Spleen (tissue), 11 donors: ENCODE results near the gene UST. TPM values are rescaled to one million over a fixed set of nuclear protein-coding genes. Genes with fewer than 3 reads are reported as not detected.

ENCODE experiments used
- DNase-seq: peaks from one replicate; pipeline ENCODE4 v3.0.0-alpha.2; 2020
- H3K27ac ChIP-seq, 8 donors: fragments of 200-600 bp; sonication (generic) in 7 of 8; 1 replicate in 4 of 8; 2 replicates in 4 of 8; pipeline versions ENCODE4 v1.5.0 to v1.8.0; 2016 to 2021; ENCODE audit warnings: inconsistent platforms in 4 of 8, mild to moderate bottlenecking in 4 of 8, moderate library complexity in 1 of 8
- H3K27me3 ChIP-seq, 7 donors: fragments of 200-600 bp; sonication (generic) in 6 of 7; replicated peaks in 1 of 7; 1 replicate in 4 of 7; 2 replicates in 3 of 7; pipeline versions ENCODE4 v1.5.0 to v1.8.0; 2016 to 2021; ENCODE audit warnings: inconsistent platforms in 3 of 7, mild to moderate bottlenecking in 1 of 7
- H3K36me3 ChIP-seq, 6 donors: fragments of 200-600 bp; sonication (generic) in 5 of 6; 1 replicate in 4 of 6; 2 replicates in 2 of 6; pipeline versions ENCODE4 v1.5.0 to v1.8.0; 2016 to 2021; ENCODE audit warnings: inconsistent platforms in 2 of 6
- H3K4me1 ChIP-seq, 6 donors: fragments of 200-600 bp; sonication (generic) in 5 of 6; 1 replicate in 3 of 6; 2 replicates in 3 of 6; pipeline versions ENCODE4 v1.5.0 to v1.8.0; 2016 to 2021; ENCODE audit warnings: inconsistent platforms in 3 of 6
- H3K4me3 ChIP-seq, 8 donors: fragments of 200-600 bp; sonication (generic) in 7 of 8; 1 replicate in 4 of 8; 2 replicates in 4 of 8; pipeline versions ENCODE4 v1.5.0 to v1.8.0; 2016 to 2021; ENCODE audit warnings: inconsistent platforms in 4 of 8, mild to moderate bottlenecking in 4 of 8, moderate library complexity in 2 of 8
- H3K9me3 ChIP-seq, 8 donors: fragments of 200-600 bp; sonication (generic) in 7 of 8; 1 replicate in 4 of 8; 2 replicates in 4 of 8; pipeline versions ENCODE4 v1.5.0 to v1.8.0; 2016 to 2021; ENCODE audit warnings: inconsistent platforms in 4 of 8
- POLR2A ChIP-seq, 3 donors: fragments of 450-650 bp; IDR thresholded peaks; one replicate each; pipeline ENCODE4 v1.5.1; 2017; ENCODE audit warnings: antibody characterized with exemption in 3 of 3, mild to moderate bottlenecking in 1 of 3
- POLR2AphosphoS5 ChIP-seq, 3 donors: sonication (generic); formaldehyde crosslinking; IDR thresholded peaks; one replicate each; pipeline ENCODE4 v1.5.1; 2017; ENCODE audit warnings: antibody characterized with exemption in 3 of 3
- WGBS, 5 donors: extraction: QIAGEN DNeasy Blood & Tissue Kit in 3 of 5; methylation state at CpG; one replicate each; pipeline versions ENCODE4 v1.1.5 to v1.1.7; 2013 to 2018; 5-methylcytosine and 5-hydroxymethylcytosine counted together
- intact Hi-C: fragments of 100-400 bp; cut with DNase I; formaldehyde crosslinking; loops from one replicate; pipeline ENCODE4 v1.15.0; 2023; ENCODE audit warnings: low total_unique reads
- polyA plus RNA-seq, 3 donors: library from polyadenylated mRNA; stranded (reverse); fragments of 200-250 nt; gene quantifications; one replicate each; pipeline ENCODE4 v1.2.1, GENCODE V29; 2013
- total RNA-seq, 7 donors: library from RNA; depleted of rRNA in 3 of 7; stranded (reverse); fragments of >200 nt in 3 of 7; fragmentation: NEBNext Ultra II Directional in 4 of 7; extraction: Animal tissue kit (Norgen Biotek cat#: 25700) in 4 of 7; gene quantifications; one replicate each; pipeline versions ENCODE4 v1.1.0 to v1.2.1, GENCODE V29; 2016 to 2021
- TF ChIP-seq, protein P1 (sequence below), 11 experiments: fragments of 200-600 bp in 7 of 11; fragments of 450-650 bp in 4 of 11; sonication (generic) in 4 of 11; IDR thresholded peaks in 8 of 11; conservative IDR thresholded peaks in 3 of 11; 1 replicate in 7 of 11; 2 replicates in 4 of 11; pipeline versions ENCODE4 v1.4.0 to v1.8.0; 2016 to 2021; ENCODE audit warnings: antibody characterized with exemption in 11 of 11, inconsistent platforms in 4 of 11, mild to moderate bottlenecking in 1 of 11
- donor health status: healthy with polysubstance abuse.
- donor health status: DM: no; HTN: no; CAD: no; lungs with moderate emphysema.
- donor health status: DM: no; HTN: no; CAD: no.
- donor health status: Bipolar disorder and iron deficiency.
- donor health status: healthy.
- donor health status: DM: no; HTN: no; CAD: no.
- donor health status: DM: yes; HTN: yes; CAD: no.

The UST gene
- total and polyA plus RNA-seq, 10 donors = 6.4 to 26.8 (median 14.4) TPM

DNA sequence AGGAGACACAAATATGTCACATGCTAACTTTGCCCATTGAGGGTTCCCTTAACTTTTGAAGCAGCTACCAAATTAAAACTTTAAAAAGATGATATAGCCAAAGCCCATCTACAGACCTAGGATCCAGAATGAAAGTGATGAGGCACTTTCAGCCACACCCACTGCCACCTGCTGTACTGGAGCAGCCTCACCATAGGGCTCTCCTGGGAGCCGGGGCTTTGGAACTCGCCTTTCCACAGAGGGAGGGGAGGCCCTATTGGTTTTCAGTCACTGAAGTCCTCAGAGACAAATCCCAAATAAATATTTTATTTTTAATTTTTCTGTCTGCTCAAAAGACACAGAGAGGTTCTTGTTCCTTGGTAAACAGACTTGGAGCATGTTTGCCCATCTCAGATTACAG, 332.6 kb downstream of the UST start:
- H3K27ac ChIP-seq = peak overlapping the region in 5 of 8 donors; percentile 26 to 53 (median 34)
- intact Hi-C loops = no loop called here
- H3K4me3 ChIP-seq = no peak overlapping the region
- peaks cover 0 to 55% (median 27%) of the 10 kb centered on the region in 6 donors for H3K4me1 ChIP-seq
- no peaks in the 10 kb centered on the region for H3K9me3 ChIP-seq
- H3K36me3 ChIP-seq = peaks cover 0 to 28% (median 0%) of the 10 kb centered on the region in 6 donors
- TF ChIP-seq POLR2AphosphoS5 (IDR thresholded peaks at IDR 0.05) (no peak), POLR2A (IDR thresholded peaks at IDR 0.05) (no peak)
- TF ChIP-seq, protein P1, sequence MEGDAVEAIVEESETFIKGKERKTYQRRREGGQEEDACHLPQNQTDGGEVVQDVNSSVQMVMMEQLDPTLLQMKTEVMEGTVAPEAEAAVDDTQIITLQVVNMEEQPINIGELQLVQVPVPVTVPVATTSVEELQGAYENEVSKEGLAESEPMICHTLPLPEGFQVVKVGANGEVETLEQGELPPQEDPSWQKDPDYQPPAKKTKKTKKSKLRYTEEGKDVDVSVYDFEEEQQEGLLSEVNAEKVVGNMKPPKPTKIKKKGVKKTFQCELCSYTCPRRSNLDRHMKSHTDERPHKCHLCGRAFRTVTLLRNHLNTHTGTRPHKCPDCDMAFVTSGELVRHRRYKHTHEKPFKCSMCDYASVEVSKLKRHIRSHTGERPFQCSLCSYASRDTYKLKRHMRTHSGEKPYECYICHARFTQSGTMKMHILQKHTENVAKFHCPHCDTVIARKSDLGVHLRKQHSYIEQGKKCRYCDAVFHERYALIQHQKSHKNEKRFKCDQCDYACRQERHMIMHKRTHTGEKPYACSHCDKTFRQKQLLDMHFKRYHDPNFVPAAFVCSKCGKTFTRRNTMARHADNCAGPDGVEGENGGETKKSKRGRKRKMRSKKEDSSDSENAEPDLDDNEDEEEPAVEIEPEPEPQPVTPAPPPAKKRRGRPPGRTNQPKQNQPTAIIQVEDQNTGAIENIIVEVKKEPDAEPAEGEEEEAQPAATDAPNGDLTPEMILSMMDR (IDR thresholded peaks at IDR 0.05 in 8 of 11, conservative IDR thresholded peaks at IDR 0.05 in 3 of 11) = no peak
- DNase-seq = no peak
- WGBS, 5 donors = 84 to 94% (median 92%) methylated on average over 2 of the region's 2 CpGs
- no peaks in the 10 kb centered on the region for H3K27me3 ChIP-seq

DNA sequence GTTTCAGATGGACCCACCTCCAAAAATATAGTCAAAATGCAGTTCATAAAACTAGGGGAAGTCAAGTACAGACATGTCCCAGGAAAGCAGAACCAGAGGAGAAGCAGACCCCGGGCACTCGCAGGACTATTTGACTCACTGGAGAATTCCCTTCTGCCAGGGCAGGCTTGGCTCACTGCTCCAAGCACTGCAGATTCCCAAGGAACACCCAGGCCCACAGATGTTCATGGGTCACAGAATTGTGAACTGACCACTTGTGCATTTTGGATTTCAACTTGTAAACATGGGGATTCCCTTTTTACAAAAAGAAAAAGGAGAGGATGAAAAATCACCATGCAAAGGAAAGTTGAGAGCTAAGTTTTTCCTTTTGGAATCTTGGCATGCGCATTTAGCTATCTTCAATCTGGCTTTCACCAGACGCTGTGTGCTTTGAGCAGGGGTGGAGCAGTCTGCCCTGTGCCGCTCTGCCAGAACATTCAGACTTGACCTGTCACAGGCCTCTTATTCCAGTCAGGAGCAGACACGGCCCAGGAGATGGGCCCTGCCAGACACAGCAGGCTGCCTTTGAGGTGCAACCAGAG, 333.2 kb downstream of the UST start:
- Histone ChIP-seq H3K27me3 (no peaks in the 10 kb centered on the region), H3K36me3 (peaks cover 0 to 23% (median 0%) of the 10 kb centered on the region in 6 donors), H3K4me3 (no peak overlapping the region), H3K27ac (peak overlapping the region in 5 of 8 donors; percentile 26 to 53 (median 34)), H3K4me1 (peaks cover 0 to 54% (median 27%) of the 10 kb centered on the region in 6 donors), H3K9me3 (no peaks in the 10 kb centered on the region)
- no peak for DNase-seq
- WGBS, 5 donors = 60 to 81% (median 69%) methylated on average over 6 of the region's 6 CpGs
- TF ChIP-seq POLR2AphosphoS5 (IDR thresholded peaks at IDR 0.05) = peak in 1 of 3 donors; percentile 40
- TF ChIP-seq, protein P1 (IDR thresholded peaks at IDR 0.05 in 8 of 11, conservative IDR thresholded peaks at IDR 0.05 in 3 of 11) = no peak
- TF ChIP-seq POLR2A (IDR thresholded peaks at IDR 0.05) = no peak
- intact Hi-C loops = loop anchor here (2.0 to 10.0 kb wide), 2 partner anchors 351 to 435 kb away; no protein-coding TSS in a partner anchor

DNA sequence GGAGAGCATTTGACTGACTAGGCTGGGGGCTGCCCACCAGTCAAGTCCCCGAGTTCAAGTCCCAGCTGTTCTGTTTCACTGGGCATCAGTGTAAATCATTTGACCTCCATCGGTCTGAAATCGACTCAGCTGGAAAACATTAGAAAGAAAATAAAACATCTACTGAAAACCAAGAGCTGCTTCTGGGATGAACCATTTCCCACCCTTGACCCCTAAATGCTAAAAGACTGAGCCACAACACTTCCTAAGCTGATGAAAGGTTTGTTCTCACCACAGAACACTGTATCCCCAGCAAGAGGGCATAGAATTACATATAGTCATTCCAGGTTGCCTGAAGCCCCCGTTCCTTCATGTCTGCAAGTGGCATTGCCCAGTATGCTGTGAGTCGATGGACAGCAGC, 333.7 kb downstream of the UST start:
- Histone ChIP-seq H3K27me3 (no peaks in the 10 kb centered on the region), H3K9me3 (no peaks in the 10 kb centered on the region), H3K27ac (peak overlapping the region in 5 of 8 donors; percentile 26 to 53 (median 34)), H3K36me3 (peaks cover 0 to 18% (median 0%) of the 10 kb centered on the region in 6 donors), H3K4me3 (no peak overlapping the region), H3K4me1 (peaks cover 0 to 49% (median 27%) of the 10 kb centered on the region in 6 donors)
- no peak for TF ChIP-seq POLR2A (IDR thresholded peaks at IDR 0.05)
- no peak for TF ChIP-seq POLR2AphosphoS5 (IDR thresholded peaks at IDR 0.05)
- intact Hi-C loops = loop anchor here (2.0 to 10.0 kb wide), 2 partner anchors 350 to 434 kb away; no protein-coding TSS in a partner anchor
- no peak for DNase-seq
- 74 to 84% (median 79%) methylated on average over 4 to 5 of the region's 5 CpGs for WGBS, 5 donors

DNA sequence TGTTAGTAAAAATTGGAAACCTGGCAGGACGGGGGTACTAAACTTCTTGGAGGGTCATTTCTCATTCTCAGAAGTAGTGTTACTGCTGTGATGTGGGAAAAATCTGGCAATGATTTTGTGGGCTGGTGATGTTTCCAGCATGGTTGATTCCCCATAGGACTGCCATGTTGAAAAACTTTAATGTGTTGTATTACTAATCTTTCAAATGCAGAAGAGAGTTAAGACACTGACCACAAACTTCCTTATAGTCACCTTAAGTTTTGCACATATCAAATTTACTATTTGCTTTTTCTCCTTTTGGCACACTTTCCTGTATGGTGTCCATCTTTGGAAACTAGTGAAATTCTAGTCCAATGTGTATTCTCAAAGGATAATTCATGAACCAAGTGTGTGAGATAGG, 334.5 kb downstream of the UST start:
- Histone ChIP-seq H3K27ac (peak overlapping the region in 2 of 8 donors; percentile 26 to 53), H3K27me3 (no peaks in the 10 kb centered on the region), H3K9me3 (no peaks in the 10 kb centered on the region), H3K4me3 (no peak overlapping the region), H3K36me3 (peaks cover 0 to 10% (median 0%) of the 10 kb centered on the region in 6 donors), H3K4me1 (peaks cover 0 to 41% (median 21%) of the 10 kb centered on the region in 6 donors)
- 84 to 98% (median 89%) methylated on average over 1 of the region's 1 CpG for WGBS, 5 donors
- DNase-seq = no peak
- intact Hi-C loops = loop anchor here (2.0 to 10.0 kb wide), 2 partner anchors 350 to 434 kb away; no protein-coding TSS in a partner anchor
- TF ChIP-seq POLR2AphosphoS5 (IDR thresholded peaks at IDR 0.05) (no peak), POLR2A (IDR thresholded peaks at IDR 0.05) (no peak)
- TF ChIP-seq, protein P1 (IDR thresholded peaks at IDR 0.05 in 8 of 11, conservative IDR thresholded peaks at IDR 0.05 in 3 of 11) = no peak
